SU-DHL-6 (cell line): ENCODE data around the gene C7.

Experiments used
- EZH2phosphoT487 ChIP-seq: fragments of 200-600 bp; sonication (generic), shearing (Covaris generic); conservative IDR thresholded peaks from 2 replicates; pipeline ENCODE4 v1.6.1; 2018; ENCODE audit warnings: mild to moderate bottlenecking, antibody characterized with exemption, low read length, moderate library complexity, mixed read lengths
- TF ChIP-seq, protein P1 (sequence below): fragments of 200-600 bp; sonication (generic); IDR thresholded peaks from one replicate; pipeline ENCODE4 v1.5.1; 2017; ENCODE audit warnings: antibody characterized with exemption, mild to moderate bottlenecking, low read length, moderate library complexity; ENCODE audit not compliant: insufficient read depth, poor library complexity, severe bottlenecking

DNA sequence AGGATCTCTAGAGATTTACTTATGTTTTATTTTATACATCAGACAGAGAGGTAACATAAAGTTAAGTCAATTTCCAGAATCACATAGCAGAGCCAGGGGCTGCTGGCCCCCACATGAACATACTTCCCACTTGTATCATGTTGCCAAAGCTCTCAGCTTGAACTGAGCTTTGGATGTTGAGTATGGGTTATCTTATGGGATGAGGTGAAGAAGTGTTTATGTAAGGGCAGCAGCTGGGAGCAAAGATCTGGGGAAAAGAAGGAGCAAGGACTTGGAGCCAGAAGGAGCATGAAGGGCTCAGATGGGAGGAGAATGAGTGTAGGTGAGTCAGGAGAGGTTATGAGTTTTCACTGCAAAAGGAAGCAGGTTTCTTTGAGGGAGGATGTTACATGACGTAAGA lies 89.8 kb downstream of the C7 start:
- TF ChIP-seq, protein P1, sequence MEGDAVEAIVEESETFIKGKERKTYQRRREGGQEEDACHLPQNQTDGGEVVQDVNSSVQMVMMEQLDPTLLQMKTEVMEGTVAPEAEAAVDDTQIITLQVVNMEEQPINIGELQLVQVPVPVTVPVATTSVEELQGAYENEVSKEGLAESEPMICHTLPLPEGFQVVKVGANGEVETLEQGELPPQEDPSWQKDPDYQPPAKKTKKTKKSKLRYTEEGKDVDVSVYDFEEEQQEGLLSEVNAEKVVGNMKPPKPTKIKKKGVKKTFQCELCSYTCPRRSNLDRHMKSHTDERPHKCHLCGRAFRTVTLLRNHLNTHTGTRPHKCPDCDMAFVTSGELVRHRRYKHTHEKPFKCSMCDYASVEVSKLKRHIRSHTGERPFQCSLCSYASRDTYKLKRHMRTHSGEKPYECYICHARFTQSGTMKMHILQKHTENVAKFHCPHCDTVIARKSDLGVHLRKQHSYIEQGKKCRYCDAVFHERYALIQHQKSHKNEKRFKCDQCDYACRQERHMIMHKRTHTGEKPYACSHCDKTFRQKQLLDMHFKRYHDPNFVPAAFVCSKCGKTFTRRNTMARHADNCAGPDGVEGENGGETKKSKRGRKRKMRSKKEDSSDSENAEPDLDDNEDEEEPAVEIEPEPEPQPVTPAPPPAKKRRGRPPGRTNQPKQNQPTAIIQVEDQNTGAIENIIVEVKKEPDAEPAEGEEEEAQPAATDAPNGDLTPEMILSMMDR, result no peak
- TF ChIP-seq EZH2phosphoT487, result no peak
